IPS-20b (cell line): ENCODE measurements around the gene FGL2.
"Not testable (repeated sequence)": the region's sequence is repeated elsewhere in the genome, so short reads cannot be mapped to it uniquely, and the experiment has no call there.

ENCODE experiments used
- H3K27ac ChIP-seq: one replicate; pipeline ENCODE4 v1.5.1; 2013; ENCODE audit warnings: low read length
- H3K27me3 ChIP-seq: 2 replicates; pipeline ENCODE4 v1.6.1; 2013; ENCODE audit warnings: mild to moderate bottlenecking, low read length, inconsistent platforms; ENCODE audit not compliant: insufficient read depth
- H3K36me3 ChIP-seq: 2 replicates; pipeline ENCODE4 v1.6.1; 2013; ENCODE audit warnings: low read depth, mild to moderate bottlenecking, inconsistent platforms, low read length, moderate library complexity; ENCODE audit not compliant: insufficient read depth
- H3K4me1 ChIP-seq: 2 replicates; pipeline ENCODE4 v1.6.1; 2013; ENCODE audit warnings: mild to moderate bottlenecking, control low read depth, inconsistent platforms, low read length, moderate library complexity; ENCODE audit not compliant: insufficient read depth
- H3K4me3 ChIP-seq: 2 replicates; pipeline ENCODE4 v1.5.1; 2013; ENCODE audit warnings: mild to moderate bottlenecking, low read length, inconsistent platforms
- H3K9ac ChIP-seq: 2 replicates; pipeline ENCODE4 v1.6.1; 2013; ENCODE audit warnings: low read depth, mild to moderate bottlenecking, inconsistent platforms, low read length, moderate library complexity
- H3K9me3 ChIP-seq: 2 replicates; pipeline ENCODE4 v1.6.1; 2013; ENCODE audit warnings: mild to moderate bottlenecking, low read depth, low read length, inconsistent platforms; ENCODE audit not compliant: insufficient read depth

FGL2 gene

DNA sequence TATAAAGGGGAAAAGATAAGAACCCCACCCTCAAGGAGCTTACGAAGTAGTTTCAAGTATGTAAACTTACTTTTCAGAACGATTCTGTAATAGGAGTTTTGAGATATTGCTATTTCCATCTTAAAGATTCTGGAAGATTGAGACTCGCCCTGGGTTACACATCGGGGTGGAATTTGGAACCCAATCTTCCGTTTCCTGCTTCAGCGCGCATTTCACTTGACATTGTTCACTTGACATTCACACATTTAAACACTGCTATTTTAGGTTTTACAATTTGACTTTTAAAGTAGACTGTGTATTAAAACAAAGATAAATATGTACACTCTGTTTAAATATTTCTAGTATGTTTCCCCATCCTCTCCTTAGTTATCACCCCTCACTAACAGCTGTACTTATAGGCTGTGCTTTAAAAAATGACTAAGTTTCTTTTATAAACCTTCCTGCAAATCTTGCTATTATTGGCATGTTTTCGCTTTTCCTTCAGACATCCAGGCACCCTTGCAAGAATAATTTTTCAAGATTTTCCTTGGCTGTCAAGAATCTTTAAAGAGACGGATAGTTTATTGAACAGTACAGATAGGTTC lies 22.2 kb downstream of the FGL2 start:
- not testable (repeated sequence) for H3K4me1 ChIP-seq, H3K27me3 ChIP-seq, H3K27ac ChIP-seq, H3K36me3 ChIP-seq, H3K4me3 ChIP-seq, H3K9me3 ChIP-seq, H3K9ac ChIP-seq

DNA sequence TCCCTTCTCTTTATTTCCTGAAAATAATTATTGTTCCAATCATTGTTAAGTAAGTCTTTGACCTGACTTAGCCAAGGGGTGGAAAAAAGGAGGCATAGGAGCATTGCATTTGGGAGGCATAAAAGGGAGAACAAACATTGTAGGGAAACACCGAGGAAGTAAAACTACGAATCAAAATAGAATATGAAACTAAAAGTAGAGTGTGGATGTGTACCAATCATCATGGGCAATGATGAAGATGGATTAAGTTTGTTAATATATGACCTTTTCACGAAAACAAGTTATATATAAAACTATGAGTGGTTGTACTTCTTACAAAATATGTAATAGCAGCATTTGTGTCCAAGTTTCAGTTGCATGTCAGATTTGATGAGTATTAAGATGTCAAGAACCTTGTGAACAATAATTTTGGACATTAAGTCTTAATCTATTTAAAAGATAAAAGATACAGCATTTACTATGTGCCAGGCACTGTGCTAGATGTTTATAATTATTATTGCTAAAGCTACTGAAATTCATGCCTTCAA lies 24.3 kb downstream of the FGL2 start:
- not testable (repeated sequence) for H3K27ac ChIP-seq, H3K4me1 ChIP-seq, H3K4me3 ChIP-seq, H3K36me3 ChIP-seq, H3K27me3 ChIP-seq, H3K9me3 ChIP-seq, H3K9ac ChIP-seq

DNA sequence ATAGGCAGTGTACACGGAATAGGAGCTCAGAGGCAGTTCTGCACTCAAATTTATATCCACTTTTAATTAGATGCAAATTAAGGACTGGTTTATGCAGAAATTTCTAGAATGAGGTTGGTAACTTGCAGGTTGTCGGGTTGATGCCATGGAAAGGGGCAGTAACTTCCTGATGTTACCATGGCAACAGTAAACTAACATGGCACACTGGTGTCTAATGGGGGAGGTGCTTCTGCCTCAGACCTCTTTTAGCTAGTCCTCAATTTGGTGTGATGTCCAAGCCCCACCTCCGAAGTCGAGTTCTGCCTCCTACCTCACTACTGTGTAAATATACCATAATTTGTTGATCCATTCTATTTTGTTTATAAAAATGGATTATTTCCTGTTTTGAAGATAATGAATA lies 25.2 kb downstream of the FGL2 start:
- H3K4me1 ChIP-seq, H3K36me3 ChIP-seq, H3K27me3 ChIP-seq: not testable (repeated sequence)

DNA sequence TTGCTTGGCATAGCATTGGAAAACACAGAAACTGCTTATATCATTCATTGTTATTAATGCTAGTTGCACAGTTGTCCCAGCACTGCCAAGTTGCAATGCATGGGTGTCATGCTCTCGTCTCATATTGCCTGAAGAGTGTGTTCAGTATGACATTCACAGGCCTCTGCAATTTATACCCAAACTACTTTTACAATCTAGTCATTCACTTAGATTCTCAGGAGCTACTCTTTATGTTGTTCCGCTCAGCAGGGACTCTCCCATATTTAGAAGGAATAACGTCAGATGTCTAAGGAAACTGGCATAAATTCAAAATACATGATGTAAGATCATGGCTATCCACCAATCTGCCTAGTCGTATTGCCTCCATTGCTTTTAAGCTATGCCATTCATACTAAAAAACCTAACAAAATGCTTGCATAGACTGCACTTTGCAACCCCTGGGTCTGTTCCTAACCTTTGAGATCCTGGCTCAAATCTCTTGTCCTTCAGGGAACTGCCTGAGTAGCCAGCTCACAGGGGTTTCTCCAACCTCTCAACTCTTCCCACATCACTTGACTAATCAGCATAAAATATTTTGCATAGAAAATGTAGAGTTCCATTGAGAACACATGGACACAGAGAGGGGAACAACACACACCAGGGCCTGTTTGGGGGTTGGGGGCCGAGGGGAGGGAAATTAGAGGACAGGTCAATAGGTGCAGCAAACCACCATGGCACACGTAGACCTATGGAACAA lies 27.0 kb downstream of the FGL2 start:
- H3K27ac ChIP-seq, H3K36me3 ChIP-seq, H3K9ac ChIP-seq, H3K4me3 ChIP-seq, H3K9me3 ChIP-seq, H3K27me3 ChIP-seq, H3K4me1 ChIP-seq: not testable (repeated sequence)

More for the DNA sequence above, 25.2 kb downstream of the FGL2 start:
- not testable (repeated sequence) for H3K9ac ChIP-seq, H3K9me3 ChIP-seq, H3K4me3 ChIP-seq, H3K27ac ChIP-seq

DNA sequence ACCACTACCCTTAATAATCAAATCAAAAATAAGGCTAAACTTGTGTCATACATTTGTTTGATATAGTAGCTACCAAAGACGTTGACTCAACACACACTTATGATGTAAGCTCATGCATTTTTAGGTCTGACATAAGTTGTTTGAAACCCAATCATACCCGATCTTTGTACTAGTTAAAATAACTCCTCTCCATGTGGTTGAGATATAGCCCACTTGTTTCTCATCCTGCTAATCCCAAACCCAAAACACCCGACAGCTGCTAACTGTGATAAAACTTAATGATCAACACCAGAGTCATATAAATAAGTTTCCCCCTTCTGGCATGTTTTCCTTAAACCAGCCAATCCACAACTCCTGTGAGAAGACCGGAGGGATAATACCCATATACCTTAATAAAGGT lies 28.5 kb downstream of the FGL2 start:
- H3K27ac ChIP-seq, H3K36me3 ChIP-seq, H3K27me3 ChIP-seq, H3K9me3 ChIP-seq, H3K4me1 ChIP-seq, H3K9ac ChIP-seq, H3K4me3 ChIP-seq: not testable (repeated sequence)

DNA sequence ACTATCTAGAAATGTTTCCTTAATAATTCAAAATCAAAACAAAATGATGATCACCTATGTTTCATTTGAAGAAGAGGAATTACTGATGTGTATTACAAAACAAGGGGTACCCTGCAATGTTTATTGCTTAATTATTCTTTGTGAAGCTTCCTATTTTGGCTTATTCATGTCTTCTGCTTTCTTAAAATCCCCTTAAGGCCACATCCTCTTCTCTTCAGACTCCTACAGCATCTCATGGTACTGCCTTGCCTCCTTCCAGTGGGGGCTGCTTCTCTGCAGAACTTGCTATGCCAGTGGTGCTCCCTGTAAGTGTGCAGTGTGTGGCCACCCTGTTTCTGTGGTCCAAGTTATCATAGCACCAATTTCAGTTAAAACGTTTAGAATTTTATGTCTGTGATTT lies 42.2 kb downstream of the FGL2 start:
- H3K4me3 ChIP-seq = no peak overlapping the region
- H3K27me3 ChIP-seq = no peaks in the 10 kb centered on the region
- H3K9ac ChIP-seq = no peak overlapping the region
- no peaks in the 10 kb centered on the region for H3K4me1 ChIP-seq
- no peaks in the 10 kb centered on the region for H3K9me3 ChIP-seq
- H3K36me3 ChIP-seq = no peaks in the 10 kb centered on the region
- H3K27ac ChIP-seq = no peak overlapping the region

DNA sequence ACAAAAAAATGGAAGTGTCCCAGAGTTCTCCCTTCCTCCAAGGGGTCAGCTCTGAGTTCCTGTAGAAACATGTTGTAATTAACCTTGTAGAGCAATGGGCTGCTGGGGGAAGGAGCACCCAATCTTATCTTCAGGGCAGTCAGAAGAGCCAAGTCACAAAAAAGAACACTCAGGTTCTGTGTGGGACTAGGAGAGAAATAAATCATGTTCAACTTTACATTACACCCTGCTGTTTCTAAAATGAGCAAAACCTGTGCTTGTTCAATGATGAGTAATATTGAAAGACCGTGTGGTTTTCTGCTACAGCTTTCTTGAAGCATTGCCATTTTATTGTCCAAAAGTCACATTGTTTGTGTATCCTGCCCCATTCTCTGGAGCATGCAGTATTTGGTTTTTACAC lies 42.6 kb downstream of the FGL2 start:
- H3K4me3 ChIP-seq, H3K9me3 ChIP-seq, H3K9ac ChIP-seq, H3K27ac ChIP-seq, H3K27me3 ChIP-seq, H3K36me3 ChIP-seq, H3K4me1 ChIP-seq: not testable (repeated sequence)

DNA sequence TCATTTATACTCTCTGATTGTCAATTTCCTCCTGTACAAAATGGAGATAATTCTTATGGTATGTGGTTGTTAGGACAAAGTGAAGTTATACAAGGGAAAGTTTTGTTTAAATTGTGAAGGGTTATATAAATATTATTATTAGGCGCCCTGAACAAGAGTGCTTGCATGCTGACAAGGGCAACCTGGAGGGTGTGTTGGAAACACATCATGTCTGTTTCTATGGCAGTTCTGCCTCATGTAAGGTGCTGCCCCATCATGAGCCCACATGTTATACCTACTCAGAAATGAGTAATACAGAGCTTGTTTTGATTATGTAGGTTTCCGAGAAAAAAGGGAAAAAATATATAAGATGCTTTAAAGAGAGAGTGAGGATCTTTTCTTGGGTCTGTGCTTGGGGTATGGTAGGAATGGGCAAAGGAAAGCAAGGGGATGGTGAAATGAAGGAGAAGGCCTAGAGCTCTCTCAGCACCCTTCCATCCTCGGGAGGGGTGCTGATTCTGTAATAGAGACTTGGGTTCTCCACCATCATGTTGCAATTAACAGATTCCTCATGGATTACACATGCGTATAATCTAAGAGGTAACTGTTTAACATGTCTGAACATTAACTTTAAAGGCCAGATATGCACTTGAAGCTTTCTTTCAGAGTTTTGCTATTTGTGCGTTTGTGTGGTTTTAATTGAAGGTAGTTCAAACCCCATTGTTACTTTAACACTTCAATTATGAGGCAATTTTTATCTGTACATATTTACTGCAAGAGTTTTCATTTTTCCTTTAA lies 43.8 kb downstream of the FGL2 start:
- not testable (repeated sequence) for H3K4me1 ChIP-seq, H3K4me3 ChIP-seq, H3K9me3 ChIP-seq, H3K27ac ChIP-seq, H3K27me3 ChIP-seq, H3K36me3 ChIP-seq, H3K9ac ChIP-seq

DNA sequence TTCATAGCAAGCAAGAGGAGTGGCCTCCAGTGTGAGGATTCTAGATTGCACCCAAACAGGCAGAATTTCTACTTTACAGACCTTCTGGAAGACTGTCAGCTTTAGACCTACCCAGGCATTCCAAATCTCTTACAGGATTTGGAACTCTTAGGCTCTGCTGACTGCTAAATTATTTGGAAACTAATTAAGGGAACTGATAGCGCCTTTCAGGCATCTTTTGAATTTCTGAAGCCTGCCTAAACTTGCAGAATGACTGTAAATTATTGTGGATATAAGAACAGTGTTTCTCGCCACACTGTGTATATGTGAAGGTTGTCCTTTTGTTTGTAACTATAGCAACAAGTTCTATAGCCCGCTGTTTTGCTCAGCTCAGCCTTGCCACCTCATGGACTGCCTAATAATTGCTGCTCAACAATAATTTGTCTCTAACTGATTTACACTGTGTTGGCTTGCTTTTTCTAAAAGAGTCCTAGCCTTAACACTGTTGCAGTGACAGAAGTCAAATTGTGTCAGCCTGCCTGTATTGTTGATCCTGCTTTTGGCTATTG lies 44.6 kb downstream of the FGL2 start:
- H3K27ac ChIP-seq, H3K9ac ChIP-seq, H3K4me3 ChIP-seq, H3K36me3 ChIP-seq, H3K4me1 ChIP-seq, H3K27me3 ChIP-seq, H3K9me3 ChIP-seq: not testable (repeated sequence)

DNA sequence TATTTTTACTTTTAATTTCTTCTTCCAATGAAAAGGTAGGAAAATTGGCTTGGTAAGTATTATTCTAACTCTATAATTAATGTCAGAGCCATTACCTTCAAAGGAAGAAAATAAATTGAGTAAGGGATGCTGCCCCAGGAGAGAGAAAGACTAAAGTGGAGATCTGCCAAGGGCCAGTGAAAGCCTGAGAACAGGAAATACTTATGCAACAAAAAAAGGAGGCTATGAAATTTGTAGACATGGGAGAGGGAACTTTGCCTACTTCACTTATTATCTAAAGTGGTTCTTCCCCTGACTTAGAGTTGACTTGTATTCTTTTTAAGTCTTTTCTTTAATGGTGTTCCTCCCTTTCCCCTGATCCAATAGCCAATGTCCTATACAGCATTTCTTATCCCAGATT lies 47.4 kb downstream of the FGL2 start:
- H3K4me1 ChIP-seq, H3K27ac ChIP-seq, H3K27me3 ChIP-seq, H3K36me3 ChIP-seq, H3K9ac ChIP-seq, H3K4me3 ChIP-seq, H3K9me3 ChIP-seq: not testable (repeated sequence)
